Liver (tissue), 9 donors: ENCODE results near the gene FGF3. TPM values are rescaled to one million over a fixed set of nuclear protein-coding genes. Genes with fewer than 3 reads are reported as not detected.

ENCODE experiments used
- DNase-seq: peaks from one replicate; pipeline ENCODE4 v3.0.0-alpha.2; 2017; ENCODE audit warnings: low spot score
- H3K27ac ChIP-seq, 2 donors: one replicate each; pipeline ENCODE4 v1.7.0; 2013; ENCODE audit warnings: inconsistent platforms in 2 of 2, low read length in 2 of 2, control low read depth in 1 of 2, low read depth in 1 of 2, mild to moderate bottlenecking in 1 of 2
- H3K27me3 ChIP-seq, 4 donors: one replicate each; pipeline versions ENCODE4 v1.6.1 to v1.7.0; 2013; ENCODE audit warnings: low read length in 3 of 4, inconsistent platforms in 1 of 4, mild to moderate bottlenecking in 1 of 4, moderate library complexity in 1 of 4; ENCODE audit not compliant: control insufficient read depth in 4 of 4, insufficient read depth in 4 of 4
- H3K36me3 ChIP-seq, 4 donors: one replicate each; pipeline versions ENCODE4 v1.6.1 to v1.7.0; 2013; ENCODE audit warnings: low read length in 3 of 4, mild to moderate bottlenecking in 3 of 4, low read depth in 1 of 4, moderate library complexity in 1 of 4; ENCODE audit not compliant: control insufficient read depth in 4 of 4, insufficient read depth in 3 of 4
- H3K4me1 ChIP-seq, 4 donors: one replicate each; pipeline versions ENCODE4 v1.6.1 to v1.7.0; 2013; ENCODE audit warnings: low read length in 3 of 4, mild to moderate bottlenecking in 3 of 4, moderate library complexity in 1 of 4; ENCODE audit not compliant: control insufficient read depth in 4 of 4, insufficient read depth in 4 of 4
- H3K4me3 ChIP-seq, 3 donors: one replicate each; pipeline versions ENCODE4 v1.6.1 to v1.7.0; 2013; ENCODE audit warnings: low read length in 3 of 3, control low read depth in 1 of 3, low read depth in 1 of 3, mild to moderate bottlenecking in 1 of 3
- H3K9ac ChIP-seq, 2 donors: one replicate each; pipeline ENCODE4 v1.7.0; 2013; ENCODE audit warnings: low read length in 2 of 2, mild to moderate bottlenecking in 2 of 2, moderate library complexity in 2 of 2, control low read depth in 1 of 2, low read depth in 1 of 2
- H3K9me3 ChIP-seq, 4 donors: one replicate each; pipeline versions ENCODE4 v1.6.1 to v1.7.0; 2013; ENCODE audit warnings: low read length in 3 of 4; ENCODE audit not compliant: control insufficient read depth in 4 of 4
- EGR1 ChIP-seq, 2 donors: IDR thresholded peaks; 2 replicates each; pipeline ENCODE4 v1.6.1; 2016 to 2018; ENCODE audit warnings: antibody characterized with exemption in 2 of 2, low read depth in 2 of 2
- FOXA1 ChIP-seq: IDR thresholded peaks from 2 replicates; pipeline ENCODE4 v1.6.1; 2016; ENCODE audit warnings: antibody characterized with exemption
- FOXA2 ChIP-seq: IDR thresholded peaks from 2 replicates; pipeline ENCODE4 v1.6.1; 2016; ENCODE audit warnings: antibody characterized with exemption
- HNF4A ChIP-seq, 2 donors: conservative IDR thresholded peaks; 2 replicates each; pipeline ENCODE4 v1.6.1; 2016; ENCODE audit warnings: antibody characterized with exemption in 2 of 2, mild to moderate bottlenecking in 2 of 2
- HNF4G ChIP-seq: IDR thresholded peaks from 2 replicates; pipeline ENCODE4 v1.6.1; 2016; ENCODE audit warnings: antibody characterized with exemption
- JUND ChIP-seq, 2 donors: IDR thresholded peaks; 2 replicates each; pipeline ENCODE4 v1.6.1; 2016; ENCODE audit warnings: antibody characterized with exemption in 2 of 2
- NR2F2 ChIP-seq: IDR thresholded peaks from 2 replicates; pipeline ENCODE4 v1.6.1; 2016; ENCODE audit warnings: antibody characterized with exemption
- RAD21 ChIP-seq, 2 donors: IDR thresholded peaks; 2 replicates each; pipeline ENCODE4 v1.6.1; 2016; ENCODE audit warnings: antibody characterized with exemption in 2 of 2, mild to moderate bottlenecking in 2 of 2
- RXRA ChIP-seq, 2 donors: IDR thresholded peaks; 2 replicates each; pipeline ENCODE4 v1.6.1; 2017 to 2018; ENCODE audit warnings: antibody characterized with exemption in 2 of 2, mild to moderate bottlenecking in 1 of 2
- SP1 ChIP-seq: IDR thresholded peaks from 2 replicates; pipeline ENCODE4 v1.6.1; 2018; ENCODE audit warnings: antibody characterized with exemption, mild to moderate bottlenecking
- TAF1 ChIP-seq: conservative IDR thresholded peaks from 2 replicates; pipeline ENCODE4 v1.6.1; 2016; ENCODE audit warnings: antibody characterized with exemption, mild to moderate bottlenecking
- YY1 ChIP-seq: IDR thresholded peaks from 2 replicates; pipeline ENCODE4 v1.6.1; 2016; ENCODE audit warnings: antibody characterized with exemption, mild to moderate bottlenecking
- WGBS: extraction: QIAGEN DNeasy Blood & Tissue Kit; methylation state at CpG from one replicate; pipeline ENCODE4 v1.1.7; 2013; 5-methylcytosine and 5-hydroxymethylcytosine counted together
- polyA plus RNA-seq, 2 donors: library from polyadenylated mRNA; stranded (reverse) in 1 of 2; unstranded in 1 of 2; fragments of 200-250 nt in 1 of 2; fragments of >200 nt in 1 of 2; fragmentation: Nextera tagmentation in 1 of 2; extraction: Ambion mirVana in 1 of 2; gene quantifications; one replicate each; pipeline versions ENCODE4 v1.2.1 to v1.2.3, GENCODE V29; 2013 to 2015
- total RNA-seq, 2 donors: library from RNA; depleted of rRNA; stranded (reverse); fragments of >200 nt; gene quantifications; one replicate each; pipeline ENCODE4 v1.2.3, GENCODE V29; 2014
- TF ChIP-seq, protein P1 (sequence below): fragments of 150-350 bp; IDR thresholded peaks from 2 replicates; pipeline ENCODE4 v1.5.1; 2017; ENCODE audit warnings: improper control_type of control experiment, low read depth, low read length; ENCODE audit not compliant: missing input control
- TF ChIP-seq, protein P2 (sequence below): IDR thresholded peaks from 2 replicates; pipeline ENCODE4 v1.6.1; 2016; ENCODE audit warnings: antibody characterized with exemption
- TF ChIP-seq, protein P3 (sequence below): IDR thresholded peaks from 2 replicates; pipeline ENCODE4 v1.6.1; 2016; ENCODE audit warnings: antibody characterized with exemption
- TF ChIP-seq, protein P4 (sequence below): IDR thresholded peaks from 2 replicates; pipeline ENCODE4 v1.6.1; 2016; ENCODE audit warnings: antibody characterized with exemption
- TF ChIP-seq, protein P5 (sequence below): IDR thresholded peaks from 2 replicates; pipeline ENCODE4 v1.6.1; 2016; ENCODE audit warnings: antibody characterized with exemption, mild to moderate bottlenecking
- donor health status: healthy.
- donor health status: healthy.
- donor health status: healthy.
- donor health status: healthy.
- donor health status: healthy.

Gene FGF3
- total and polyA plus RNA-seq, 4 donors, result not detected

DNA sequence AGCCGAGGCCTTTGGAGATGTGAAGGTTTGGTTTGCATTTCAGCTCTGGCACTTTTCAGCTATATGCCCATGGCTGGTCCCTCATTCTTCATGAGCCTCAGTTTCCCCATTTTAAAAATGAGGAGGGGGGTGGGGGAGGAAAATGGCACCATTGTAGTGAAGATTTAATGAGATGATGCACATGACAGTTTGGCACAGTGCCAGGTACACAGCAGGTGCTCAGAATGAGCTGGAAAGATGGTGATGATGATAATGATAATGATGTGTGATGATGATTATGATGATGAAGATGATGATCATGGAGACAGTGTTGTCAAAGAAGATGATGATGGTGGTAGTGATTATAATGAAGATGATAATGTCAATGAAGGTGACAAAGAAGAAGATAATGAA, 24.3 kb upstream of the FGF3 start:
- WGBS, result 60% methylated on average over 1 of the region's 1 CpG
- no peak for DNase-seq
- Histone ChIP-seq H3K9ac (no peak overlapping the region), H3K36me3 (no peaks in the 10 kb centered on the region), H3K27me3 (peaks cover 0 to 4% (median 0%) of the 10 kb centered on the region in 4 donors), H3K27ac (no peak overlapping the region), H3K4me1 (no peaks in the 10 kb centered on the region), H3K9me3 (no peaks in the 10 kb centered on the region), H3K4me3 (no peak overlapping the region)
- TF ChIP-seq RXRA (IDR thresholded peaks at IDR 0.05) (no peak), FOXA1 (no peak), RAD21 (IDR thresholded peaks at IDR 0.05) (no peak), HNF4A (conservative IDR thresholded peaks at IDR 0.05) (no peak), JUND (IDR thresholded peaks at IDR 0.05) (no peak), HNF4G (no peak), YY1 (no peak), FOXA2 (no peak), TAF1 (no peak), SP1 (no peak), EGR1 (IDR thresholded peaks at IDR 0.05; ENCODE audit: low read depth in 2 of 2) (no peak), NR2F2 (no peak)
- TF ChIP-seq, protein P1, sequence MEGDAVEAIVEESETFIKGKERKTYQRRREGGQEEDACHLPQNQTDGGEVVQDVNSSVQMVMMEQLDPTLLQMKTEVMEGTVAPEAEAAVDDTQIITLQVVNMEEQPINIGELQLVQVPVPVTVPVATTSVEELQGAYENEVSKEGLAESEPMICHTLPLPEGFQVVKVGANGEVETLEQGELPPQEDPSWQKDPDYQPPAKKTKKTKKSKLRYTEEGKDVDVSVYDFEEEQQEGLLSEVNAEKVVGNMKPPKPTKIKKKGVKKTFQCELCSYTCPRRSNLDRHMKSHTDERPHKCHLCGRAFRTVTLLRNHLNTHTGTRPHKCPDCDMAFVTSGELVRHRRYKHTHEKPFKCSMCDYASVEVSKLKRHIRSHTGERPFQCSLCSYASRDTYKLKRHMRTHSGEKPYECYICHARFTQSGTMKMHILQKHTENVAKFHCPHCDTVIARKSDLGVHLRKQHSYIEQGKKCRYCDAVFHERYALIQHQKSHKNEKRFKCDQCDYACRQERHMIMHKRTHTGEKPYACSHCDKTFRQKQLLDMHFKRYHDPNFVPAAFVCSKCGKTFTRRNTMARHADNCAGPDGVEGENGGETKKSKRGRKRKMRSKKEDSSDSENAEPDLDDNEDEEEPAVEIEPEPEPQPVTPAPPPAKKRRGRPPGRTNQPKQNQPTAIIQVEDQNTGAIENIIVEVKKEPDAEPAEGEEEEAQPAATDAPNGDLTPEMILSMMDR, result no peak
- TF ChIP-seq, protein P2, sequence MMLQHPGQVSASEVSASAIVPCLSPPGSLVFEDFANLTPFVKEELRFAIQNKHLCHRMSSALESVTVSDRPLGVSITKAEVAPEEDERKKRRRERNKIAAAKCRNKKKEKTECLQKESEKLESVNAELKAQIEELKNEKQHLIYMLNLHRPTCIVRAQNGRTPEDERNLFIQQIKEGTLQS, result no peak
- TF ChIP-seq, protein P3, sequence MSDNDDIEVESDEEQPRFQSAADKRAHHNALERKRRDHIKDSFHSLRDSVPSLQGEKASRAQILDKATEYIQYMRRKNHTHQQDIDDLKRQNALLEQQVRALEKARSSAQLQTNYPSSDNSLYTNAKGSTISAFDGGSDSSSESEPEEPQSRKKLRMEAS, result no peak
- TF ChIP-seq, protein P4, sequence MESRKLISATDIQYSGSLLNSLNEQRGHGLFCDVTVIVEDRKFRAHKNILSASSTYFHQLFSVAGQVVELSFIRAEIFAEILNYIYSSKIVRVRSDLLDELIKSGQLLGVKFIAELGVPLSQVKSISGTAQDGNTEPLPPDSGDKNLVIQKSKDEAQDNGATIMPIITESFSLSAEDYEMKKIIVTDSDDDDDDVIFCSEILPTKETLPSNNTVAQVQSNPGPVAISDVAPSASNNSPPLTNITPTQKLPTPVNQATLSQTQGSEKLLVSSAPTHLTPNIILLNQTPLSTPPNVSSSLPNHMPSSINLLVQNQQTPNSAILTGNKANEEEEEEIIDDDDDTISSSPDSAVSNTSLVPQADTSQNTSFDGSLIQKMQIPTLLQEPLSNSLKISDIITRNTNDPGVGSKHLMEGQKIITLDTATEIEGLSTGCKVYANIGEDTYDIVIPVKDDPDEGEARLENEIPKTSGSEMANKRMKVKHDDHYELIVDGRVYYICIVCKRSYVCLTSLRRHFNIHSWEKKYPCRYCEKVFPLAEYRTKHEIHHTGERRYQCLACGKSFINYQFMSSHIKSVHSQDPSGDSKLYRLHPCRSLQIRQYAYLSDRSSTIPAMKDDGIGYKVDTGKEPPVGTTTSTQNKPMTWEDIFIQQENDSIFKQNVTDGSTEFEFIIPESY, result no peak
- TF ChIP-seq, protein P5, sequence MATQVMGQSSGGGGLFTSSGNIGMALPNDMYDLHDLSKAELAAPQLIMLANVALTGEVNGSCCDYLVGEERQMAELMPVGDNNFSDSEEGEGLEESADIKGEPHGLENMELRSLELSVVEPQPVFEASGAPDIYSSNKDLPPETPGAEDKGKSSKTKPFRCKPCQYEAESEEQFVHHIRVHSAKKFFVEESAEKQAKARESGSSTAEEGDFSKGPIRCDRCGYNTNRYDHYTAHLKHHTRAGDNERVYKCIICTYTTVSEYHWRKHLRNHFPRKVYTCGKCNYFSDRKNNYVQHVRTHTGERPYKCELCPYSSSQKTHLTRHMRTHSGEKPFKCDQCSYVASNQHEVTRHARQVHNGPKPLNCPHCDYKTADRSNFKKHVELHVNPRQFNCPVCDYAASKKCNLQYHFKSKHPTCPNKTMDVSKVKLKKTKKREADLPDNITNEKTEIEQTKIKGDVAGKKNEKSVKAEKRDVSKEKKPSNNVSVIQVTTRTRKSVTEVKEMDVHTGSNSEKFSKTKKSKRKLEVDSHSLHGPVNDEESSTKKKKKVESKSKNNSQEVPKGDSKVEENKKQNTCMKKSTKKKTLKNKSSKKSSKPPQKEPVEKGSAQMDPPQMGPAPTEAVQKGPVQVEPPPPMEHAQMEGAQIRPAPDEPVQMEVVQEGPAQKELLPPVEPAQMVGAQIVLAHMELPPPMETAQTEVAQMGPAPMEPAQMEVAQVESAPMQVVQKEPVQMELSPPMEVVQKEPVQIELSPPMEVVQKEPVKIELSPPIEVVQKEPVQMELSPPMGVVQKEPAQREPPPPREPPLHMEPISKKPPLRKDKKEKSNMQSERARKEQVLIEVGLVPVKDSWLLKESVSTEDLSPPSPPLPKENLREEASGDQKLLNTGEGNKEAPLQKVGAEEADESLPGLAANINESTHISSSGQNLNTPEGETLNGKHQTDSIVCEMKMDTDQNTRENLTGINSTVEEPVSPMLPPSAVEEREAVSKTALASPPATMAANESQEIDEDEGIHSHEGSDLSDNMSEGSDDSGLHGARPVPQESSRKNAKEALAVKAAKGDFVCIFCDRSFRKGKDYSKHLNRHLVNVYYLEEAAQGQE, result no peak
